ENCODE measurements around the gene FDXR.

- TF ChIP-seq, protein P1, sequence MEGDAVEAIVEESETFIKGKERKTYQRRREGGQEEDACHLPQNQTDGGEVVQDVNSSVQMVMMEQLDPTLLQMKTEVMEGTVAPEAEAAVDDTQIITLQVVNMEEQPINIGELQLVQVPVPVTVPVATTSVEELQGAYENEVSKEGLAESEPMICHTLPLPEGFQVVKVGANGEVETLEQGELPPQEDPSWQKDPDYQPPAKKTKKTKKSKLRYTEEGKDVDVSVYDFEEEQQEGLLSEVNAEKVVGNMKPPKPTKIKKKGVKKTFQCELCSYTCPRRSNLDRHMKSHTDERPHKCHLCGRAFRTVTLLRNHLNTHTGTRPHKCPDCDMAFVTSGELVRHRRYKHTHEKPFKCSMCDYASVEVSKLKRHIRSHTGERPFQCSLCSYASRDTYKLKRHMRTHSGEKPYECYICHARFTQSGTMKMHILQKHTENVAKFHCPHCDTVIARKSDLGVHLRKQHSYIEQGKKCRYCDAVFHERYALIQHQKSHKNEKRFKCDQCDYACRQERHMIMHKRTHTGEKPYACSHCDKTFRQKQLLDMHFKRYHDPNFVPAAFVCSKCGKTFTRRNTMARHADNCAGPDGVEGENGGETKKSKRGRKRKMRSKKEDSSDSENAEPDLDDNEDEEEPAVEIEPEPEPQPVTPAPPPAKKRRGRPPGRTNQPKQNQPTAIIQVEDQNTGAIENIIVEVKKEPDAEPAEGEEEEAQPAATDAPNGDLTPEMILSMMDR (IDR thresholded peaks at IDR 0.05): no peak
- no peak for TF ChIP-seq EZH2 (IDR thresholded peaks at IDR 0.05; ENCODE audit: borderline replicate concordance, insufficient read depth, low read depth, low read length, poor library complexity, severe bottlenecking)
Observed at GRCh38 chr17:74824961-74825627, 47.7 kb downstream of the FDXR start.
